GM23338 (cell line): ENCODE results near the gene FBXL17. TPM values are rescaled to one million over a fixed set of nuclear protein-coding genes. Genes with fewer than 3 reads are reported as not detected.

Experiments
- ATAC-seq: fragments of 200-7000 bp; cut with Tn5 transposase; 3 replicates; pipeline ENCODE4 v1.9.1; 2020
- DNase-seq: peaks from one replicate; pipeline ENCODE4 v3.0.0-alpha.2; 2015; ENCODE audit warnings: low spot score
- H2AFZ ChIP-seq: fragments of 200-600 bp; sonication (generic); 2 replicates; pipeline ENCODE4 v1.8.0; 2016; ENCODE audit warnings: antibody characterized with exemption, mild to moderate bottlenecking, moderate library complexity
- H3F3A ChIP-seq: fragments of 200-600 bp; sonication (generic); replicated peaks from 2 replicates; pipeline ENCODE4 v1.8.0; 2017; ENCODE audit warnings: antibody characterized with exemption, mixed run types, low read depth
- H3K27ac ChIP-seq: fragments of 200-600 bp; sonication (generic); 2 replicates; pipeline ENCODE4 v1.6.1; 2016; ENCODE audit warnings: low read depth
- H3K27me3 ChIP-seq: fragments of 200-600 bp; sonication (generic); 2 replicates; pipeline ENCODE4 v1.8.0; 2016; ENCODE audit warnings: mild to moderate bottlenecking, mixed run types, moderate library complexity; ENCODE audit not compliant: insufficient read depth
- H3K36me3 ChIP-seq: fragments of 200-600 bp; sonication (generic); 2 replicates; pipeline ENCODE4 v1.8.0; 2016; ENCODE audit warnings: mild to moderate bottlenecking; ENCODE audit not compliant: insufficient read depth
- H3K4me1 ChIP-seq: fragments of 200-600 bp; sonication (generic); 2 replicates; pipeline ENCODE4 v1.8.0; 2016; ENCODE audit warnings: mild to moderate bottlenecking, moderate library complexity; ENCODE audit not compliant: insufficient read depth
- H3K4me2 ChIP-seq: fragments of 200-600 bp; sonication (generic); 2 replicates; pipeline ENCODE4 v1.7.1; 2017; ENCODE audit warnings: mixed run types
- H3K4me3 ChIP-seq: fragments of 200-600 bp; sonication (generic); 2 replicates; pipeline ENCODE4 v1.6.1; 2016; ENCODE audit warnings: mixed run types
- H3K79me2 ChIP-seq: fragments of 200-600 bp; sonication (generic); replicated peaks from 2 replicates; pipeline ENCODE4 v1.8.0; 2017; ENCODE audit warnings: mild to moderate bottlenecking; ENCODE audit not compliant: insufficient read depth
- H3K9me2 ChIP-seq: fragments of 200-600 bp; sonication (generic); 2 replicates; pipeline ENCODE4 v1.8.0; 2017; ENCODE audit not compliant: insufficient read depth
- H4K20me1 ChIP-seq: fragments of 200-600 bp; sonication (generic); replicated peaks from 2 replicates; pipeline ENCODE4 v1.8.0; 2017; ENCODE audit warnings: mild to moderate bottlenecking; ENCODE audit not compliant: insufficient read depth
- H3K27ac Mint-ChIP-seq: 2 replicates; pipeline ENCODE4 v1.8.0; 2020; ENCODE audit warnings: inconsistent platforms, mild to moderate bottlenecking, moderate library complexity, mixed read lengths
- H3K27me3 Mint-ChIP-seq: 3 replicates; pipeline ENCODE4 v1.8.0; 2022; ENCODE audit warnings: low read depth, mild to moderate bottlenecking, moderate library complexity, mixed read lengths, inconsistent platforms; ENCODE audit not compliant: insufficient read depth, poor library complexity
- H3K36me3 Mint-ChIP-seq: 3 replicates; pipeline ENCODE4 v1.8.0; 2021; ENCODE audit warnings: low read depth, mild to moderate bottlenecking, inconsistent platforms, moderate library complexity, mixed read lengths
- H3K4me1 Mint-ChIP-seq: 3 replicates; pipeline ENCODE4 v1.8.0; 2020; ENCODE audit warnings: mild to moderate bottlenecking, inconsistent platforms, mixed read lengths
- H3K4me3 Mint-ChIP-seq: 3 replicates; pipeline ENCODE4 v1.8.0; 2021; ENCODE audit warnings: moderate library complexity, mild to moderate bottlenecking, inconsistent platforms, mixed read lengths
- H3K9me3 Mint-ChIP-seq: 3 replicates; pipeline ENCODE4 v1.8.0; 2020; ENCODE audit warnings: moderate library complexity, mild to moderate bottlenecking, inconsistent platforms, mixed read lengths
- CREB1 ChIP-seq: fragments of 250-450 bp; sonication (Bioruptor Pico); IDR thresholded peaks from 2 replicates; pipeline ENCODE4 v1.5.0; 2020; ENCODE audit warnings: low read depth, mild to moderate bottlenecking, moderate library complexity
- CTCF ChIP-seq, 2 experiments: fragments of 200-600 bp in 1 of 2; sonication (generic) in 1 of 2; conservative IDR thresholded peaks; 2 replicates each; pipeline versions ENCODE4 v1.5.1 to v1.6.1; 2016 to 2017; ENCODE audit warnings: antibody characterized with exemption in 2 of 2, low read depth in 2 of 2, mild to moderate bottlenecking in 2 of 2, moderate library complexity in 1 of 2
- ETS1 ChIP-seq: IDR thresholded peaks from 2 replicates; pipeline ENCODE4 v1.6.1; 2016; ENCODE audit warnings: antibody characterized with exemption
- EZH2 ChIP-seq: fragments of 200-600 bp; sonication (generic); IDR thresholded peaks from one replicate; pipeline ENCODE4 v1.8.0; 2017; ENCODE audit warnings: antibody characterized with exemption, mild to moderate bottlenecking, low read depth; ENCODE audit not compliant: unreplicated experiment
- EZH2phosphoT487 ChIP-seq: fragments of 200-600 bp; sonication (generic); IDR thresholded peaks from one replicate; pipeline ENCODE4 v1.8.1; 2018; ENCODE audit warnings: antibody characterized with exemption; ENCODE audit not compliant: unreplicated experiment
- JUNB ChIP-seq: IDR thresholded peaks from one replicate; pipeline ENCODE4 v1.6.1; 2016; ENCODE audit warnings: antibody characterized with exemption; ENCODE audit not compliant: unreplicated experiment
- NANOG ChIP-seq: IDR thresholded peaks from 2 replicates; pipeline ENCODE4 v1.6.1; 2016; ENCODE audit warnings: antibody characterized with exemption, borderline replicate concordance
- POLR2AphosphoS5 ChIP-seq: IDR thresholded peaks from 2 replicates; pipeline ENCODE4 v1.6.1; 2016; ENCODE audit warnings: antibody characterized with exemption, low read depth
- REST ChIP-seq: IDR thresholded peaks from one replicate; pipeline ENCODE4 v1.6.1; 2018; ENCODE audit warnings: antibody characterized with exemption; ENCODE audit not compliant: unreplicated experiment
- STAT1 ChIP-seq: IDR thresholded peaks from one replicate; pipeline ENCODE4 v1.6.1; 2016; ENCODE audit warnings: antibody characterized with exemption; ENCODE audit not compliant: unreplicated experiment
- ZNF114 ChIP-seq: fragments of 250-450 bp; sonication (Bioruptor Pico); IDR thresholded peaks from 2 replicates; pipeline ENCODE4 v1.5.0; 2020; ENCODE audit warnings: mild to moderate bottlenecking, moderate library complexity
- ZNF331 ChIP-seq: fragments of 250-450 bp; sonication (Bioruptor Pico); IDR thresholded peaks from 2 replicates; pipeline ENCODE4 v1.5.0; 2020; ENCODE audit warnings: low read depth, mild to moderate bottlenecking, moderate library complexity
- ZNF462 ChIP-seq: fragments of 250-450 bp; sonication (Bioruptor Pico); IDR thresholded peaks from 2 replicates; pipeline ENCODE4 v1.5.0; 2020; ENCODE audit warnings: mild to moderate bottlenecking, moderate library complexity
- polyA plus RNA-seq: library from polyadenylated mRNA; unstranded; fragments of >200 nt; fragmentation: Nextera tagmentation; extraction: Ambion mirVana; gene quantifications from 2 replicates; pipeline ENCODE4 v1.2.1, GENCODE V29; 2016
- total RNA-seq: library from RNA; depleted of rRNA; stranded (reverse); fragments of >200 nt; shearing (Covaris generic); gene quantifications from 2 replicates; pipeline ENCODE4 v1.2.3, GENCODE V29; 2014

Gene FBXL17
- total and polyA plus RNA-seq, 2 experiments from 2014 or later: 2.0 to 2.7 TPM

- no peak for ATAC-seq
- Histone ChIP-seq H3K27me3 (no peaks in the 10 kb centered on the region), H4K20me1 (no peaks in the 10 kb centered on the region), H3K79me2 (no peaks in the 10 kb centered on the region), H2AFZ (no peak overlapping the region), H3F3A (no peaks in the 10 kb centered on the region), H3K27ac (peak overlapping the region; percentile 70; the same call in 1 of the 2 replicates), H3K36me3 (no peaks in the 10 kb centered on the region), H3K4me2 (no peak overlapping the region), H3K4me1 (peaks cover 26% of the 10 kb centered on the region), H3K4me3 (no peak overlapping the region), H3K9me2 (no peaks in the 10 kb centered on the region)
- Mint-ChIP-seq H3K4me3 (no peak overlapping the region), H3K36me3 (no peaks in the 10 kb centered on the region), H3K27ac (peak overlapping the region; percentile 91), H3K9me3 (no peaks in the 10 kb centered on the region; the same call in 2 of the 3 replicates), H3K4me1 (peaks cover 26% of the 10 kb centered on the region), H3K27me3 (peaks cover 2% of the 10 kb centered on the region)
- TF ChIP-seq EZH2phosphoT487 (no peak), ETS1 (no peak), REST (no peak), POLR2AphosphoS5 (no peak), EZH2 (no peak), STAT1 (no peak), CTCF (conservative IDR thresholded peaks at IDR 0.05; ENCODE audit: low read depth in 2 of 2) (no peak), NANOG (no peak), CREB1 (CRISPR knock-in tag) (no peak), ZNF114 (no peak), ZNF331 (no peak), ZNF462 (CRISPR knock-in tag) (no peak), JUNB (no peak)
- DNase-seq: no peak
Observed at GRCh38 chr5:108102463-108102862, 279.4 kb downstream of the FBXL17 start.
